Epithelial cell of proximal tubule (primary cell): Measurements from ENCODE around the gene MAST4. TPM values are rescaled to one million over a fixed set of nuclear protein-coding genes. Genes with fewer than 3 reads are reported as not detected.

ENCODE experiments used
- DNase-seq: peaks from one replicate; pipeline ENCODE4 v3.0.0-alpha.2; 2011; ENCODE audit warnings: low read depth
- H3K4me3 ChIP-seq: 2 replicates; pipeline ENCODE4 v1.5.1; 2011; ENCODE audit warnings: low read depth, mild to moderate bottlenecking, low read length
- total RNA-seq: library from RNA; depleted of rRNA; stranded (reverse); fragments of >200 nt; gene quantifications from 2 replicates; pipeline ENCODE4 v1.2.3, GENCODE V29; 2015
- TF ChIP-seq, protein P1 (sequence below): conservative IDR thresholded peaks from 2 replicates; pipeline ENCODE4 v1.5.1; 2012; ENCODE audit warnings: low read depth, mild to moderate bottlenecking, low read length

Gene MAST4
- total RNA-seq, 1 donor from 2014 or later: 17.3 TPM

DNA sequence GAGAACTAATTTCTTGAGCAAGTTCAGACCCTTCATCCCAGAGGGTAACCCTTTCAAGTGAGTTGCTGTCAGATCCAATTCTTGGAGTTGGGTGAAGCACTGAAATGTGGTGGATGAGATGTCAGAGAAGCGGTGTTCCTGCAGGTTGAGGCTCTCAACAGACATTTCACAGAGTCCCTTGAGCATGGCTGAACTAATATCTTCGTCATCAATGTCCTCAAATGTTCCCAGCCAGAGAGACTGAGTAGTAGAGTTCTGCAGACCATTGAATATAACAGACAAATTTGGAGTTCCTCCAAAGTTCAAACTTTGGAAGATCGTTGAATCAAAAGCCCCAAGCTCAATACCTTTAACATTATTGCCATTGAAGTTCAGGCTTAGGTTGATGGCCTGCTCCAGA is 587.7 kb downstream of the MAST4 start:
- TF ChIP-seq, protein P1, sequence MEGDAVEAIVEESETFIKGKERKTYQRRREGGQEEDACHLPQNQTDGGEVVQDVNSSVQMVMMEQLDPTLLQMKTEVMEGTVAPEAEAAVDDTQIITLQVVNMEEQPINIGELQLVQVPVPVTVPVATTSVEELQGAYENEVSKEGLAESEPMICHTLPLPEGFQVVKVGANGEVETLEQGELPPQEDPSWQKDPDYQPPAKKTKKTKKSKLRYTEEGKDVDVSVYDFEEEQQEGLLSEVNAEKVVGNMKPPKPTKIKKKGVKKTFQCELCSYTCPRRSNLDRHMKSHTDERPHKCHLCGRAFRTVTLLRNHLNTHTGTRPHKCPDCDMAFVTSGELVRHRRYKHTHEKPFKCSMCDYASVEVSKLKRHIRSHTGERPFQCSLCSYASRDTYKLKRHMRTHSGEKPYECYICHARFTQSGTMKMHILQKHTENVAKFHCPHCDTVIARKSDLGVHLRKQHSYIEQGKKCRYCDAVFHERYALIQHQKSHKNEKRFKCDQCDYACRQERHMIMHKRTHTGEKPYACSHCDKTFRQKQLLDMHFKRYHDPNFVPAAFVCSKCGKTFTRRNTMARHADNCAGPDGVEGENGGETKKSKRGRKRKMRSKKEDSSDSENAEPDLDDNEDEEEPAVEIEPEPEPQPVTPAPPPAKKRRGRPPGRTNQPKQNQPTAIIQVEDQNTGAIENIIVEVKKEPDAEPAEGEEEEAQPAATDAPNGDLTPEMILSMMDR: no peak
- no peak overlapping the region for H3K4me3 ChIP-seq
- DNase-seq: no peak

DNA sequence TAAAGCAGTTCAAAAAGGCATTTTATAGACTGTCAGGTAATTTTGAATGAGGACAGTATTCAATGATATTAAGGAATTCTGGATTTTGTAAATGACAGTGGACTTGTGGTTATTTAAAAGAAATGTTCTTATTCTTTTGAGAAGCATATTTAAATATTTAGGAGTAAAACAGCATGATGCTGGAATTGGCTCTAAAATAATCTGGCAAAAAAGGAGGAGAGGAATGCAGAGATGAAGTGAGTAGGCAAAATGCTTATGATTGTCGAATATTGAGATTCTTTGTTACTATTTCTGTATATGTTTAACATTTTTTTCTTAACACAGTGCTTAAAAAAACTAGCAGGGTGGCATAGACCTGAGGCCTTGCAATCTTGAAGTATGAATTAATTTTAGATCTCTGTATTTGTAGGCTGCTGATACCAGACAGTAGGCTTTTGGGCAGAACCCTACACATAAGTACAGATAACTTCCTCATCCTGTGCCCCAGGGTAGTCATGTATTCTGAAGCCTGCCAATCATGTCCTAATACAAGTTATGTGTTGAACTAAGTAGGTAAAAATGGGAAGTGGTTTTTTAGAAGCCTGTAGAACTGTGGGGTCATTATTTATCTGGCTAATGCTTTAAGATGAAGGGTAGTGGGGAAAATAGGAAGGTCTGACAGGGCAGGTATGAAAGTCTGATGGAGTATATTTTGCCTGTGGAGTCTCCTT is 591.0 kb downstream of the MAST4 start:
- no peak for DNase-seq
- H3K4me3 ChIP-seq: no peak overlapping the region
- TF ChIP-seq, protein P1: no peak

DNA sequence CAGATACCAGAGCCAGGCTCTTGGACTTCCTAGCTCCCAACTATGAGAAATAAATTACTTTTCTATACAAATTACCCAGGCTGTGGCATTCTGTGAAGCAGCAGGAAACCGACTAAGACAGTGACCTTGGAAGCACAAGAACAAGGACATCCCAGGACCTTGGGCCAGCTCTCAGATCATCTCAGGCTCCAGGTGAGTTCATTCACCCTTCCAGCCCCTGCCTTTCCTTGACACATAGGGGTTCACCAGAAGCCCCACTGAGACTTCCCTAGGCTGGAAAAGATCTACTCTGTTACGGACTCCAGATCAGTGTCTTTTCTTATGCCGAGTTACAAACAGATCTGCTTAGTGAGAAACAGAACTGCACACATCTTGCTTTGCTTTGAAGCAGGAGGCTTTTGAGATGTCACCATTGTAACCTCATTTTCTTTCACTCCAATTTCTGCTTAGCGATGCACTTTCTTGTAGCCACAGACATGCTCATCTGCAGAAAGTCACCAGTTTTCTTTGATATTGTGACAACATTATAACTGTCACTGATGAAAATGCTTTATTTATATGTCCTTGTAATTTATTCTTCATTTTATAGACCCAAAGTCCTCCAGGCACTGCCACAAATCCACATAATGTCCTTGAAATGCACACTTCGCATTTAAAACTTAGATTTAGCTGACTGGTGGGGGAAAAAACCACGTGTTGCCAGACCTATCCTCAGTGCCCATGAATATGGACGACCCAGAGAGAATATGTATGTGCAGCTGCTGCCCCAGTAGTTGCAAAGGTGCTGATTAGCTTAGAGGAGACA is 592.3 kb downstream of the MAST4 start:
- H3K4me3 ChIP-seq: no peak overlapping the region
- DNase-seq: no peak
- TF ChIP-seq, protein P1: no peak

DNA sequence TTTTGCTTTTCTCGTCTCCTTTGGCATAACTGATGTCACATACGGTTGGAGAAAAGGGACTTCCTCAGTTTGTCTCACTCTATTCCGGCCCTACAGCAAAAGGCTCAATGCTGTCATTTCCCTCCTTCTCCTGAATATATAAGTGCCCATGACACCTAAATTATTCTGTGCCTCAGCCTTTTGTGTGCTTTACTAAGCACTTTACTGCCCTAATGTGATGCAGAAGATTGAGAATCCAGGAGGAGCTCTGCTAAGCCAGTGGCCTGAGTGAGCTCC is 592.8 kb downstream of the MAST4 start:
- TF ChIP-seq, protein P1: no peak
- no peak overlapping the region for H3K4me3 ChIP-seq
- no peak for DNase-seq

DNA sequence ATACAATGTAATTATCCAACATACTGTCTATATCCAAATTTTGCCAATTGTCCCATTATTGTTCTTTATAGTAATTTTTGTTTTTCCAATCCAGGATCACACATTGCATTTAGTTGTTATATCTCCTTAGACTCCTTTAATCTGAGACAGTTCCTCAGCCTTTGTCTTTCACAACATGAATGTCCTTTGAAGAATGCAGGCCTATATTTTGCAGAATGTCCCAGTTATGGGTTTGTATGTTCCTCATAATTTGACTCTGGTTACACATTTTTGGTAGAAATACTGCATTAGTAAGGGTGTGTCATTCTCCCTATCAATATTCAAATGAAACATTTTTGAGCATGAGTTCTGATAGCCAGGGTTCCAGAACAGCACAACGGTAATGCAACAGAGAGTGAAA is 593.7 kb downstream of the MAST4 start:
- DNase-seq: no peak
- no peak overlapping the region for H3K4me3 ChIP-seq
- TF ChIP-seq, protein P1: no peak

DNA sequence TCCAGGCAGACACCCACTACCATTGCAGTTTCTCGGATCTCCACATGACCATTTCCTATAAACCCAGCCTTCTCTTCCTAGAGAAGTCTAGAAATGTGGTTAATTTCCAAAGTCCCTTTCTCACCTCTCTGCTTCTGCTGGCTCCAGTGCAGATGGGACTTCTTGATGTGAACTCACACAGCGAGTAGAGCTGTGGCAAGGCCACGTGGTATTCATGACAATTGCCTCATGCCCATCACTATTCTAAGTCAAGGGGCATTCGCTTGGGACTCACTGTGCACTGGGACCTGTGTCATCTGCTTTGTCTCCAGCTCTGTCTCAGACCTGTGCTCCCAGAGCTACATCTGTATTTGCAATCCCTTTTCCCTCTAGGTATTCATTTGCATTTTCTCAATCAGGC is 594.2 kb downstream of the MAST4 start:
- H3K4me3 ChIP-seq: no peak overlapping the region
- no peak for DNase-seq
- TF ChIP-seq, protein P1: no peak

DNA sequence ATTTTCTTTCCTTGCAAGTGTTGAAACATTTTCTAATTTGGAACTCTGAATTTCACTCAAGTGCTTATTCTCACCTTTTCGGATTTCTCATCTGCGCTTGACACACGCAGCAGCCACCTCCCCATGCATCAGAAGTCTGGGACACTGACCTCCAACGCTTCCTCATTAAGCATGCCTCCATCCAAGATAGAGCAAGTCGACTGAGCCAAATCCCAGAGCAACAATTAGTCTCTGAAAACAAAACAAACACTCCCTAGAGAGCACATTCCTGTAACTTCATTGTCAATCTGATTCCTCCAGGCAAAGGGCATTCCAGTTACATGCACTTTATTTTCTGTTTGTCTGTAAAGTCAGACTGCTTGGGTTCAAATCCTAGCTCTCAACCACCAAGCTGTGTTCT is 594.7 kb downstream of the MAST4 start:
- TF ChIP-seq, protein P1: no peak
- DNase-seq: no peak
- no peak overlapping the region for H3K4me3 ChIP-seq
